ENCODE results near the gene INTS3.

DNA sequence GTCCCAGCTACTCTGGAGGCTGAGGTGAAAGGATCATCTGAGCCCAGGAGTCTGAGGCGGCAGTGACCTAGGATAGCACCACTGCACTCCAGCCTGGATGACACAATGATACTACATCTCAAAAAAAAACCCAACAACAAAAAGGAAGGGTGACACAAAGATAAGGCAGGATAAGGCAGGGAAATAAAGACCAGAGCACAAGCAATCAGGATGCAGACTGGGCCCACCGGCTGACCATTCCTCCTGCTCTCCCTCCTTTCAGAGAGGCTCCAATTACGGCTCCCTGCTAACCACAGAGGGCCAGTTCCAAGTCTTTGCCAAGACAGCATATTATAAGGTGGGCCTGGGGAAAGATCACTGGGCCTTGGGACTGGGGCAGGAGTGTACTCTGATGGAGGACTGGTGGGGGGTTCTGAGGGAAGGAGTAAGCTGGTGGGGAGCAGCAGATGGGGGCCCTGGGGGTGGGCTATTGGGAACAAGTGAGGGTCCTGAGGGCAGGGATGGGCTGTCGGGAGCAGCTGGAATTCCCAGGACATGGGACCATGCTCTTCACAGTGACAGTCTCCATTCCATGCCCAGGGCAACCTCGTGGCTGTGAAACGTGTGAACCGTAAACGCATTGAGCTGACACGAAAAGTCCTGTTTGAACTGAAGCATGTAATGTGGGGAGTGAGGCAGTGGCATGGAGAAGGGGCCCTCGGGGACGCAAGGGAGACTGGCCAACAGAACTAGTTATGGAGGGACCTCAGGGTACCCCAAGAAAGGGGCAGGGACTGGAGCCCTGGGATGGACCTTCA lies 42.1 kb upstream of the INTS3 start:
- TF ChIP-seq, protein P1, sequence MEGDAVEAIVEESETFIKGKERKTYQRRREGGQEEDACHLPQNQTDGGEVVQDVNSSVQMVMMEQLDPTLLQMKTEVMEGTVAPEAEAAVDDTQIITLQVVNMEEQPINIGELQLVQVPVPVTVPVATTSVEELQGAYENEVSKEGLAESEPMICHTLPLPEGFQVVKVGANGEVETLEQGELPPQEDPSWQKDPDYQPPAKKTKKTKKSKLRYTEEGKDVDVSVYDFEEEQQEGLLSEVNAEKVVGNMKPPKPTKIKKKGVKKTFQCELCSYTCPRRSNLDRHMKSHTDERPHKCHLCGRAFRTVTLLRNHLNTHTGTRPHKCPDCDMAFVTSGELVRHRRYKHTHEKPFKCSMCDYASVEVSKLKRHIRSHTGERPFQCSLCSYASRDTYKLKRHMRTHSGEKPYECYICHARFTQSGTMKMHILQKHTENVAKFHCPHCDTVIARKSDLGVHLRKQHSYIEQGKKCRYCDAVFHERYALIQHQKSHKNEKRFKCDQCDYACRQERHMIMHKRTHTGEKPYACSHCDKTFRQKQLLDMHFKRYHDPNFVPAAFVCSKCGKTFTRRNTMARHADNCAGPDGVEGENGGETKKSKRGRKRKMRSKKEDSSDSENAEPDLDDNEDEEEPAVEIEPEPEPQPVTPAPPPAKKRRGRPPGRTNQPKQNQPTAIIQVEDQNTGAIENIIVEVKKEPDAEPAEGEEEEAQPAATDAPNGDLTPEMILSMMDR (IDR thresholded peaks at IDR 0.05; ENCODE audit: extremely low read depth in 1 of 2, insufficient read depth in 1 of 2, low read depth in 1 of 2, low read length in 2 of 2) = no peak
- TF ChIP-seq POLR2A (IDR thresholded peaks at IDR 0.05; ENCODE audit: low read depth, low read length) (no peak), EZH2 (IDR thresholded peaks at IDR 0.05; ENCODE audit: borderline replicate concordance, low read depth, low read length, severe bottlenecking) (no peak)
- TF ChIP-seq, protein P2, sequence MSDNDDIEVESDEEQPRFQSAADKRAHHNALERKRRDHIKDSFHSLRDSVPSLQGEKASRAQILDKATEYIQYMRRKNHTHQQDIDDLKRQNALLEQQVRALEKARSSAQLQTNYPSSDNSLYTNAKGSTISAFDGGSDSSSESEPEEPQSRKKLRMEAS (IDR thresholded peaks at IDR 0.05; ENCODE audit: insufficient read depth, insufficient read length) = no peak
